HG02981 (cell line): ENCODE measurements around the gene ETV3L.
"Not testable (repeated sequence)": the region's sequence is repeated elsewhere in the genome, so short reads cannot be mapped to it uniquely, and the experiment has no call there.

Experiments
- ATAC-seq: cut with Tn5 transposase; IDR thresholded peaks from one replicate; pipeline ENCODE4 v1.9.1; 2021; ENCODE audit warnings: mild to moderate bottlenecking, moderate library complexity; ENCODE audit not compliant: unreplicated experiment

ETV3L gene

DNA sequence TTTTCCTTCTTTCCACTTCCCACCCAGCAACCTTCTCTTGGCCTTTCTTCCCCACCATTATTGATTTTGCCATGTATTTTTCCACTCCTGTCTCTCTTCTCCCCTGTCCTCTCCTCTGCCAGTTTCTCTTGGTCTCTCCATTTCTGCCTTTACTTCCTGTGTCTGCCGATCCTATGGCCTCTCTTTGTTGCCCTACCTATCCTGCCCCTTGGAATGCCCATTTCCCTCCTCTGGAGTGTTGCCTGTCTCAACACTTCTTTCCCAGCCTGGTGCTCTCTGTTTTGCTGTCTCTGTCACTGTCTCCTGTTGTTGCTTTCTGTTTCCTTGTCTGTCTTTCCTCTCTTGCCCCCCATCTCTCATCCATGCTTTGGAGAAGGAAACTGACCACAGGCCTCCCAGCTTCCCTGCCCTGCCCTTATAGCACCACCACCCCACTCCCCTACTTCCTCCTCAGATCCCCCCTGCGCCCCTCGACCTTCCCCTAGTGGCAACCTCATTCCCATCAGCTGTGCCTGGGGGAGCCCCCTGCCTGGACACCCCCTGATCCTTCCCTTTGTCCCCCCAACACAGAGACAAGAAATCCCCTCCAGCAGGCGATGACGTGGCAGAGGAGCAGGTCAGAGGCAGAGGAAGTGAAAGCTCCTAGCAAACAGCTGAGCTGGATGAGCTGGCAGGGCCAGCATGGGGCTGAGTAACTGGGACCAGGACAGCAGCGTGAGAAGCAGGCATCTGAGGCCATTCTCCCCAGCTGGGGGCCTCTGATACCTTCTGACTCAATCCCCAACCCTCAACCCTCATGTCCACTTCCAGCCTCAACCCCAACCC, 6.6 kb upstream of the ETV3L start:
- peak; percentile 84 for ATAC-seq

DNA sequence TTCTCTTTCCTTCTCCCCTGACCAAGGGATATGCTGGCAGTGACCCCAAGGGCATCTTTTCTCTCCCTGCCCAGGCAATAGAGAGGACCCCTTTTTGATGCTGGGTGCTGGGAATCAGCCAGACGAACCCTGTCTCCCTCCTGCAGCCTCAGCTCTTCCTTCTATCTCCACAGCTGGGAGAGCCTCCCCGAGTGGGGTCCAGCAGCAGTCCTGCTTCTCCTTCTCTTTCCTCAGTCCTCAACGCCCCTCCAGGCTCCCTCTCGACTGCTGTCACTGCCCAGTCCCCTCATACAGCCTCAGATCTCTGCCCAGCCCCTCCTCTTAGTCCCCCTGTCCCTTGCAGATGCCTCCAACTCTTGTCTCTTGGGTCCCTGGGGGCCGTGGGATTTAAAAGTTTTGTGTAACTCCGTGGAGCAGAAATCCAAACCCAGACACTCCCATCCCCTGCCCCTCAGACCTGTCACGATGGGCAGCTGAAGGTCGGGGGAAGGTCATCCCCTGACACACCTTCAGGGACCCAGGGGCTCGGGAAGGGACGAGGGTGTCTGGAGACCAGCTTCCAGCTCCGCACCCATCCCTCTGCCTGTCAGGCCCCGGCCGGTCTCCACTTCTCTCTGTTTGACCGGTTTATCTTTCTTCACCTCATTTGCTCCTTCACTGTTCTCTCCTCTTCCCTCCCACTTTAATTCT, 5.8 kb upstream of the ETV3L start:
- ATAC-seq, result no peak

DNA sequence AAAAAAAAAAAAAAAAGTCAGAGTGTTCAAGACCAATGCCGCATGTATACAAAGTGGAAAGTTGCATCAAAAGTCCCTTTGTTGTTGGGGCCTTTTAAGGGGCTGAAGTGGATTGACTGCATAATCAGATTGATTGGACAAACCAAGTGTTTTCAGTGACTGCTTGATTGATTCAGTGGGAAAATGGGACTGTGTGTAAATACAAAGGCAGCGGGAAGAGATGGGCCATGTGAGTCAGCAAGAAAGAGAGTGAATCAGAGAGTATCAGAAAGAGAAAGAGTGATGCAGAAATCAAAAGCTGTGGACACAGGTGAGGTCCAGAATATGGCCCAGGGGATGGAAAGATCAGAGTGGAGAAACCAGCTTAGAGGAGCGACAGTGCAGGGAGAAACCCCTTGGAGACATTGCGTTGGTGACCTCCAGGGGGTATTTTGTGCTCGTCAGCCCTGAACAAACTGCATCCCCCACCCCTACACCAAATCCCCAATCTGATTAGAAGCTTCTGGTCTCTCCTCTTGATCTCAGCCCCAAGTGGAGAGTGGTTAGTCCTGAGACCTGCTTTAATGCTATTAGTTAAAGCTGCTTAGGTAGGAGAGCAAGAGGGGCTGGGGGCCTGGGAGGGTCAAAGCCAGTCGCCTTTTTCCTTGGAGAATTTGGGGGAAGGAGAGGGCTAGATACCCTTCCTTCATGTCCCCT, 5.1 kb upstream of the ETV3L start:
- no peak for ATAC-seq

DNA sequence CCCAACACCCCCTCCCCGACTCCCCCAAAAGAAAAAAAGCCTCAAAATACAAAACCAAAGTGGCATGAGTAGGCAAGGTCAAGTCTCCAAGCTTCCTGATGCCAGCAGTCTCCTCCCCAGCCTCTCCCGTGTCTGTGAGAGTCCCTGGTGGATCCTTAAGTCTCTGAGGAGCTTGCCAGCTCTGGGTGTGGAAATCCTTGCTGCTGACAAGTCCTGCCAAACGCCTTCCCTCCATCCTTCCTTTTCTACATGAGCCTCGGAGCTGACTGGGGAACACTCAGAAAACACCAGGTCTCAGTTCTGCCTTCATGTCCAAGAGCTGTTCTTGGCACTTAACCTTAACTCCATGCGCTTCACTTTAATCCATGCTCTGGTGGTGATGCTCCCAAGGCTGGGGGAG, 3.7 kb upstream of the ETV3L start:
- ATAC-seq, result no peak

DNA sequence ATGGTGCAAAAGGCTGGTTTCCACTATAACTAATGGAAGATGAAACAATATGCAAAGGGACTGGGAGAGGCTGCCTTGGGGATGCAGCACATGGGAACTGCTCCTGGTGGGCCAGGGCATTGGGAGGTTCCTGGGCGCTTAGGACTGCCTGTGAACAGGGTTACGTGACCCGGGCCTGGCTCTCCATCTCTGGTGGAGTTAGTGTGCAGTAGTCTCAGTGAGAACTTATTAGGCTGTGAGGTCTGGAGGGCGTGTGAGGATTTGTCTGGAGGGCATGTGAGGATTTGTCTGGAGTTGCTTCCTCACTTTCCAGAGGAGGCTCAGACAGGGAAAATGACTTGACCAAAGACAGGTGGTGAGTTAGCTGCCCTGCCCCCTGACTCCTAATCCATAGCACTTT, 1.5 kb upstream of the ETV3L start:
- no peak for ATAC-seq

DNA sequence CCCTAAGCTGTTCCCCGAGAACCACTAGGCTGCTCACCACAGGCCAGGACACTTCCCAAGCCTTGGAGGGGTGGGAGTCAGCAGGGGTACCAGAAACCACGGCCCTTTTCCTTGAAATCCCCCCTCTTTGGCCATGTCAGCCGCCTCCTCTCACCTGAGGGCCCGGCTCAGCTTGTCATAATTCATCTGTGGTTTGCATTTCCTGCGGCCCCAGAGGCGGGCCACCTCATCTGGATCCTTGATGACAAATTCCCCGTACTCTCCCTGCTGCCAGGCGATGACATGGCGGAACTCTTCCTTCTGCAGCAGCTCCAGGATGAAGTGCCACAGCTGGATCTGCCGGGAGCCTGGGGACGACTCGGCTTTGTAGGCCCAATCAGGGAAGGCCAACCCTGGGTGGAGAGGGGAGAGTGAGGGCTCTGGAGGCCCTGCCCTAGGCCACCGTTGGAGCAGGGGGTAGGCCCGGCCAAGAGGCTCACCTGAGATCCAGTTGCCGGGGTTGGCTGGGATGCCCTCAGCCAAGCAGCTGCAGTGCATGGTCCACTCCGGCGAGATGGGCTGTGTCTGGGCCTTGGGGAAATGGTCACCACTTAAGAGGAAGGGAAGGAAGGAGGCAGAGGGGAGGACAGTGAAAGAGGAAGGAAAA, 498 bp downstream of the ETV3L start:
- not testable (repeated sequence) for ATAC-seq

DNA sequence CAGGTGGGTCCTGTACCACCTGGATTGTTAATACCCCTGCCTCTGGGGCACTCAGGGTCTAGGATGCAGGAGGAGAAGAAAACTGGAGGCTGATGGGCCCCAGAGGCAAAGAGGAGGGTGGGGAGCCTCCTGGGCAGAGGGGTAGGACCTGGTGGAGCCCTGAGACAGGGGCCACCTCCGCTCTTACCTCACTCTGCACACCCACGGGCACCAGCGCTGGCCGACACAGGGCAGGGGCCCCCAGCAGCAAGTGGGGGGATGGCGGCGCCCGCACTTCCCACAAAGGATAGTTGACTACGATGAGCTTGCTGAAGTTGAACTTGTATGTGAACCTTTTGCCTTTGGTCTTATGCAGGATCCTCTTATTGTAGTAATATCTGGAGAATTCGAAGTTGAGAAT, 1.1 kb downstream of the ETV3L start:
- ATAC-seq, result no peak

DNA sequence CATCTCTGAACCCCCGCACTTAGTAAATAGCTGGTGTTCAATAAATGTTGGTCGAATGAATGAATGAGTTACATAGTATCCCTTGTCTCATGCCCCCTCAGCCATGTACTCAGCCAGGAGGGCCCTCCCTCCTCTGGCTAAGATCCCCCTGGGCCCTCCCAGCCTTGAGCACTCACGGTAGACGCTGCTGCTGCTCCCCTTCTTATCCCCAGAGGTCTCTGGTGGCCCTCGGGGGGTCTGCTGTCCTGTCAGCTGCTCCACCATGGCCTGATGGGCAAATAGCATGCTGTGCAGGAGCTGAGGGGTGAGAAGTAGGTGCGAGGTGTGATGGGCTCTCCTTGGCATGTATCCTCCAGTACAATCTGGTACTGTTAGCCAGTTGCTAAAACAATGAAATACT, 1.9 kb downstream of the ETV3L start:
- ATAC-seq, result no peak

DNA sequence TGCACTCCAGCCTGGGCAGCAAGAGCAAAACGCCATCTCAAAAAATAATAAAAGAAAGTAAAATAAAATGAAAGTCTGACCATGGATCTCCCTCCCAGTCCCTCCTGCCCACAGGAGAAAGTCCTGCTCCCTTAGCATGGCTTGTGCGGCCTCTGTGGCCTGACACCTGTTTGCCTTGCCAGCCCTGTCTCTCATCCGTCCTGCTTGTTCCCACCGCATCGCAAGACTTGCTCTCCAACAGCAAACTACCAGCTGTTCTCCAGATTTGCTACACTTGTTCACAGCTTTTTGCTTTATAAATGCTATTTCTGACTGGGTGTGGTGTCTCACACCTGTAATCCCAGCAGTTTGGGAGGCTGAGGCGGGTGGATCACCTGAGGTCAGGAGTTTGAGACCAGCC, 2.7 kb downstream of the ETV3L start:
- no peak for ATAC-seq

DNA sequence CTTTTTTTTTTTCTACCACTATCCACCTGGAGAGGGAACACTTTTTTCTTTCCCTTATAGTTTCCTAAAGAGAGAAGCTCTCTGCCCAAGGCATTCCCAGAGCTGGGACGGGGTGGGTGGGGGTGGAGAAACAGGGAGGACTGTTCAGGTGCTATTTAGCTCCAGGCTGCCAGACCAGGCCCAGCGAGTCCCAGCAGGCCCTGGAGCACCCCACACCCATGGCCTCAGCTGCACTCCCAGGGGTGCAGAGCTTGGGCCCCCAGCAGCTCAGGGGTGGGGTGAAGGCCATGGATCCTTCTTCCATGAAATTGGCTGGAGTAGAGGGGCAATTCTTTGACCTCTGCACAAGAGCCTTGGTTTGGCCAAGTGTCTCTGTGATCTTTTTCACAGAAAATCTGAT, 4.1 kb downstream of the ETV3L start:
- no peak for ATAC-seq

DNA sequence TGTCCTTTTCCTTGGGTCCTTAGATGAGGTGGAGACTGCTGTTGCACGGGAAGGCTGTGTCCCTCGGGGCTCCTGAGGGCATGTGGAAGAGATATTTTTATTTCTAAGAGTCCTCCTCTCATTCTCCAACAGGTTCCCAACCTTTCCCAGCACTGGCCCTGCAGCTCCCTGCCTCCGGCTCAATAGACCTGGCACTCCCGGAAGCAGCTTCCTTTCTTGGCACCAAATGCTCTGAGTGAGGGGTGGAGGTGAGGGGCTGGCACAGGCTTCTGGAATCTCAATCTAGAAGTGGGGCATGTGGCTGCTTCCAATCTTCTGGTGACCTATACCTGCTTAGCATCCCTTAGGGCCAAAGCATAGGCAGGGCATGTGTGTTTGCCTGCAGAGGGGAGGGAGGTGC, 4.5 kb downstream of the ETV3L start:
- no peak for ATAC-seq

DNA sequence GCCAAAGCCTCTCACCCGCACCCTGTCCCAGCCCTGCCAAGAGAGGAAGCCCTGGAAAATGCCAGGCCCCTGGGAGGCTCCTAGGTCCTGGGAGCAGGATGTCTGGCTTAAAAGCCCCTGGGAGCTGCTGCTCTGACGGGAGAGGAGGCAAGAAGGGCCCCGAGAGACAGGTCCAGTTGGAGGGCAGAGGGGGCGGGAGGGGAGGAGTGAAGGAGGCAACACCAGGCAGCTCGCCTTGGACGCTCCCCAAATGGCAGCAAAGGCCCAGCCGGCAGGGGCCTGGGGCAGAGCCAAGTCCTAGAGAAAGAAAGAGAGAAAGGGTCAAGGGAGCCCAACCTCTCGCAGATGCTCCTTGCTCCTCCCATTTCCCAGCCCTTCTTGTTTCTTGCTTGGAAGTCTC, 6.8 kb downstream of the ETV3L start:
- no peak for ATAC-seq

DNA sequence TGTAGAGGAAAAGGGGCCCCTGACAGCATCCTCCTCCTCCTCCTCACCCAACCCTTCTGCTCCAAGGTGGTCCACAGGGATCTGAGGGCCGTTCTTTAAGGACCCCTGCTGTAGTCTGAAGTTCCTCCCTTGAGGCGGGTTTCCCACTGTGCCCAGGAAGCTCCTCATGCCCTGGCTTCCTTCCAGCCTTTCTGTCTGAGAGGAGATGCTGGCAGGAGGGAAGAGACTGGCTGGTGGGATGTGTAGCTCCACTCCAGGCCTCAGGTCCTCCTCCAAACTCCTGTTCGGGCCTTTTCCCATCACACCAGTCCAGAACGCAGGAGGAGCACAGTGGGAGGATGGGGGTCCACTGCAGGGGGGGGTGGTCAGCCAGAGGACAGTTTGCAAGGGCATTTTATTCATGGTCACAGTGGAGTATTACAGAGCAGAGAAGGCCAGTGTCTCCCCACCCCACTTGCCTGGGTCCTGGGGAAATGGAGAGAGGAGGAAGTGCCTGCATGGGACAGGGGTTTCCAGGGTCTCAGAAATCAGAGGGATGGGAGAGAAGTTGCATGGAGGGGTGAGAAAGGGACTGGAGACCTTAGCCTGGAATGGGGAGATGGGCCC, 7.8 kb downstream of the ETV3L start:
- ATAC-seq, result no peak

DNA sequence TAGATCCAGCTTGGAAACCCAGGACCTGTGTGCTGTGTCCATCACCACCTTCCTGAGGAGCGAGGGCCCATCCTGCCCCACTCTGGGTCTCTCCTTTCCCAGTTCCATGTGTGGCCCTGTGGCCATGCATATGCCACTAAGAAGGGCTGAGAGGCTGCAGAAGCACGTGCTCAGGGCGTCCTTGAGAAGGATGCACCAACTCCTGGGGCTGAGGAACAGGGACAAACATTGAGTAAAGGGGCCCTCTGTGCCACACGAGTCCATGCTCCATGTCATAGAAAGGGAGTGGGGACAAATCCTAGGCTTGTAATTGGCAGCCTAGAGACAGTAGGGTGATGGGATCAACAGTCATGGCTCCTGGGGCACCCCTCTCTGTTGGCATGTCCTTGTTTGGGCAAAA, 8.4 kb downstream of the ETV3L start:
- ATAC-seq, result no peak

DNA sequence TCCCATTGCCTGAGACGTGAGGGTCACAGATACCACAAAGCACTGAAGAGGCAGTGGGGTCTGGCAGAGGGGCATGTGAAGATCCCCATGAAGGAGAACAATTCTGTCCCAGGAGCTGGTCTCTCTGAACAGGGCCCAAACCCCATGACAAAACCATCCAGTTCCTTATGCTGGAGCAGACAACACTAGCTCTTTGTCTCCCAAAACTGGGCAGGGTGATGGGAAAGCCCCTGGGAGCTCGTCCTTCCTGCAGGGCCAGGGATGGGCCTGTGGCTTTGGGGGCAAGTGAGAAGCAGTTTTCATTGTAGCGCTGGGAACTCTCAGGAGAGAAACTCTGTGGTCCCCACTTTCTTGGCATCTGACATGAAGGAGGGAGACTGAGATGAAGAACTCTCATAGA, 8.8 kb downstream of the ETV3L start:
- ATAC-seq, result no peak

DNA sequence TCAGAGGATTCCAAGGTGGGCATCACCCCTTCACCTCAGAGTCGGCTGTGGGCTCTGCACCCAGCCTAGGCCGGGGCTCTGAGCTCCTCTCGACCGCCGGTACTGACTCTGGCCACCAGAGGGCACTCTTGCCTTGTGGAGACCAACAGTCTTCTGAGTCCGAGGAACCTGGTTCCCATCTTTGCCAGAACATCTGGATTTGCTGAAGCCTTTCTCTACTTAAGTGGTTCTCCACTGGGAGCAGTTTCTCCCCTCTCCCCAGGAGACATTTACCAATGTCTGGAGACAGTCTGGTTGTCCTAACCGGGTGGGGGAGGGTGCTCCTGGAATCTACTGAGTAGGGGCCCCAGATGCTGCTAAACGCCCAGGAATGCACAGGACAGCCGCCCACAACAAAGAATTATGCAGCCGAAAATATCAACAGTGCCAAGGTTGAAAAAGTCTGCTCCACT, 9.4 kb downstream of the ETV3L start:
- ATAC-seq, result no peak

DNA sequence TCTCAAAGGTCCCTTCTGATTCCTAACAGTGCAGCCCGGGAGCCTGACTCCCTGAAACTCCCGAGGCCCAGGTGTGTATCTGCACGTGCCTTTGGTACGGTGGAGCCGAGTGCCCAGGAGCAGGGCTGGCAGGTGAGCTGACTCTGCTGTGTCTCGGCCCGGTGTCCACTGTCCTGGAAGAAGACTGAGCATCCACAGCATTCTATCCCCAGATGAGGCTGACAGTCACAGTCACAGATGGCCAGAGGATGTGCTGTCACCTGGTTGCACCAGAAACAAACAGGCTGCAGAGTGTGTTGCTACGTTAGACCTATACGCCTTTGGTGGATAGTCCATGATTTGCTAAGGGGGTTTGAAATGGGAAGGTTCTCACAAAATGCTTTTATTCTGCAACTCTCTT, 9.8 kb downstream of the ETV3L start:
- ATAC-seq, result no peak

DNA sequence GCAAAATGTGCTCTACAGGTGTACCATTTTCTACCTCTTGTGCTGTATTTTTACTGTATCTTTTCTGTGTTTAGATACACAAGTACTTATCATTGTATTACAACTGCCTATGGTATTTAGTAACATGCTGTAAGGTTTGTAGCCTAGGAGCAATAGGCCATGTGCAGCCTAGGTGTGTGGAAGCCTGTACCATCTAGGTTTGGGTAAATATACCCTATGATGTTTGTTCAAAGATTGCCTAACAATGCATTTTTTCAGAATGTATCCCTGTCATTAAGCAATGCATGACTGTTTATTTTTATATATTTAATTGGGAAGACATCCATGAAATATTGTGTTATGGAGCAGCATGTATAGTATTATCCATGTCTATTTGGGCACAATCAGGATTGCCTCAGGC, 11.0 kb downstream of the ETV3L start:
- ATAC-seq, result no peak

DNA sequence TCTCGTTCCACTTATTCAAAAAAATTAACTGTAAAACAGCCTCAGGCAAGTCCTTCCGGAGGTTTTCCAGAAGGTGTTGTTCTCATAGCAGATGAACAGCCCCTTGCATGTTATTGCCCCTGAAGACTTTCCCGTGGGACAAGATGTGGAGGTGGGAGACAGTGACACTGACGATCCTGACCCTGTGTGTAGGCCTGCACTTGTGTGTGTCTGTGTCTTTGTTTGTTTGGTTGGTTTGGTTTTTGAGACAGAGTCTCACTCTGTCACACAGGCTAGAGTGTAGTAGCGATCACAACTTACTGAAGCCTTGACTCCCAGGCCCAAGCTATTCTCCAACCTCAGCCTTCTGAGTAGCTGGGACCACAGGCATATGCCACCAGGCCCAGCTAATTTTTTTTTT, 12.6 kb downstream of the ETV3L start:
- no peak for ATAC-seq

DNA sequence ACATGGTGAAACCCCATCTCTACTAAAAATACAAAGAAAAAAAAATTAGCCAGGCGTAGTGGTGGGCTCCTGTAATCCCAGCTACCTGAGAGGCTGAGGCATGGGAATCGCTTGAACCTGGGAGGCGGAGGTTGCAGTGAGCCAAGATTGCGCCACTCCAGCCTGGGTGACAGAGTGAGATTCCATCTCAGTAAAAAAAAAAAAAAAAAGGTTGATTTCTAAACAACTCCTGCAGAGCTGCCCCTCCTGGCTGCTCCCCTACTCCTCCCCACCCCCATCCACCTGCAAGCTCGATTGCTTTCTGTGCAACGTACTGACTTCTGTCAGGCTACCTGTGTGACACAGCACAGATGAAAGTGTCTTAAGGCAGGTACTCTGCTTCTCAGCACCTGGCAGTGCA, 13.3 kb downstream of the ETV3L start:
- no peak for ATAC-seq

DNA sequence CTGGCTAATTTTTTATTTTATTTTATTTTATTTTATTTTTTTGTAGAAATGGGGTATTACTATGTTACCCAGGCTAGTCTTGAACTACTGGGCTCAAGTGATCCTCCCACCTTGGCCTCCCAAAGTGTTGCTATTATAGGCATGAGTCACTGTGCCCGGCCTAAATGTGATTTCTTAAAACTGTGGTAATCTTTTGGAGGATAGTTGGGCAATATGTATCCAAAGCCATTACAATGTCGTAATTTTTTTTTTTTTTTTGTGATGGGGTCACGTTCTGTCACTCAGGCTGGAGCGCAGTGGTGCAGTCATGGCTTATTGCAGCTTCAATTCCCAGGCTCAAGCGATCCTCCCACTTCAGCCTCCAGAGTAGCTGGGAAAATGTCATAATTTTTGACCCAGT, 14.2 kb downstream of the ETV3L start:
- ATAC-seq, result no peak
